HL-60 (cell line): ENCODE data around the gene TRABD2B.

Experiments used
- DNase-seq, 2 experiments: peaks; one replicate each; pipeline ENCODE4 v3.0.0-alpha.2; 2010 to 2020; ENCODE audit warnings: low read depth in 1 of 2, low spot score in 1 of 2
- H3K27ac ChIP-seq: fragments of 250-450 bp; sonication (Bioruptor Pico); replicated peaks from 2 replicates; pipeline ENCODE4 v1.5.1; 2020; ENCODE audit warnings: mild to moderate bottlenecking, moderate library complexity
- H3K27me3 ChIP-seq: fragments of 250-450 bp; sonication (Bioruptor Pico); 2 replicates; pipeline ENCODE4 v1.5.1; 2021; ENCODE audit warnings: mild to moderate bottlenecking, moderate library complexity; ENCODE audit not compliant: insufficient read depth, poor library complexity, severe bottlenecking
- H3K4me3 ChIP-seq: replicated peaks from 2 replicates; pipeline ENCODE4 v1.5.1; 2011; ENCODE audit warnings: mild to moderate bottlenecking, control low read depth, low read length; ENCODE audit not compliant: insufficient read depth
- GABPA ChIP-seq: IDR thresholded peaks from 2 replicates; pipeline ENCODE4 v1.6.1; 2012; ENCODE audit warnings: low read depth
- POLR2AphosphoS5 ChIP-seq: IDR thresholded peaks from 2 replicates; pipeline ENCODE4 v1.6.1; 2012; ENCODE audit warnings: low read depth
- SPI1 ChIP-seq: IDR thresholded peaks from 2 replicates; pipeline ENCODE4 v1.6.1; 2012; ENCODE audit warnings: low read depth, mild to moderate bottlenecking, borderline replicate concordance
- TF ChIP-seq, protein P1 (sequence below): IDR thresholded peaks from one replicate; pipeline ENCODE4 v1.5.1; 2011; ENCODE audit warnings: low read length, control low read depth, inconsistent platforms; ENCODE audit not compliant: insufficient read depth
- TF ChIP-seq, protein P2 (sequence below): IDR thresholded peaks from 2 replicates; pipeline ENCODE4 v1.6.1; 2012; ENCODE audit warnings: low read depth; ENCODE audit not compliant: insufficient replicate concordance

The TRABD2B gene

DNA sequence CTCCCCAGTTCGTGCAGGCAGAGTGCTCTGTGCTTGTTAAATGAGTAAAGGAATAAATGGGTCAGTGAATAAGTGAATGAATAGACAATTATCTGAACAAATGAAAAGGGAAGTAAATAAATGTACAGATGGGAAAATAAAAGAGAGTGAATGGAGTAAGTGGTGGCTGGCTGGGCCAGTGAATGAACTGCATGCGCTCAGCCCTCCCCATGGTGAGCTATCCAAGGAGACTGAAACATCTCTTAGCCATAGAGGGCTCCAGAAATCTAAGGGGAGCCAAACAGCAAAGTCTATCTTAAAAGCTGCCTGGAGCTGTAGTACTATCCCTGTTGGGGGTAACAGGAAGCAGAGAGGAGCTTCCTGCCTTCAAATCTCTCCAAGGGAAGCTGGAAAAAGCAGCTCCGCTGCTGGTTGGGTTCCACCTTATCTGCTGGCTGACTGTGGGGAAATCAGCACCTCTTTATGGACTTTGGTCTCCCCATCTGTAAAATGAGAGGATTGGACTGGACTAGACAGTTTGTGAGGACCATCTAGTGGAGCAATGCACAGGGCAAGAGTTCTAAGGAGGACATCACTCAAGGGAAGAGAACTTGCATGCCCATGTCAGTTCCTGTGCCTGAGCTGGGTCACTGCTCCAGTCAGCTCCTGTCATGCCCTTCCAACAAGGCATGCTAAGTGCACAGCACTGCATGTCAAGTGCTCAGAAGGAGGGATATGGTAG lies 77.9 kb downstream of the TRABD2B start:
- Histone ChIP-seq H3K27me3 (peaks cover 2% of the 10 kb centered on the region), H3K27ac (no peak overlapping the region), H3K4me3 (no peak overlapping the region)
- DNase-seq: no peak
- TF ChIP-seq, protein P1, sequence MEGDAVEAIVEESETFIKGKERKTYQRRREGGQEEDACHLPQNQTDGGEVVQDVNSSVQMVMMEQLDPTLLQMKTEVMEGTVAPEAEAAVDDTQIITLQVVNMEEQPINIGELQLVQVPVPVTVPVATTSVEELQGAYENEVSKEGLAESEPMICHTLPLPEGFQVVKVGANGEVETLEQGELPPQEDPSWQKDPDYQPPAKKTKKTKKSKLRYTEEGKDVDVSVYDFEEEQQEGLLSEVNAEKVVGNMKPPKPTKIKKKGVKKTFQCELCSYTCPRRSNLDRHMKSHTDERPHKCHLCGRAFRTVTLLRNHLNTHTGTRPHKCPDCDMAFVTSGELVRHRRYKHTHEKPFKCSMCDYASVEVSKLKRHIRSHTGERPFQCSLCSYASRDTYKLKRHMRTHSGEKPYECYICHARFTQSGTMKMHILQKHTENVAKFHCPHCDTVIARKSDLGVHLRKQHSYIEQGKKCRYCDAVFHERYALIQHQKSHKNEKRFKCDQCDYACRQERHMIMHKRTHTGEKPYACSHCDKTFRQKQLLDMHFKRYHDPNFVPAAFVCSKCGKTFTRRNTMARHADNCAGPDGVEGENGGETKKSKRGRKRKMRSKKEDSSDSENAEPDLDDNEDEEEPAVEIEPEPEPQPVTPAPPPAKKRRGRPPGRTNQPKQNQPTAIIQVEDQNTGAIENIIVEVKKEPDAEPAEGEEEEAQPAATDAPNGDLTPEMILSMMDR: no peak
- TF ChIP-seq, protein P2, sequence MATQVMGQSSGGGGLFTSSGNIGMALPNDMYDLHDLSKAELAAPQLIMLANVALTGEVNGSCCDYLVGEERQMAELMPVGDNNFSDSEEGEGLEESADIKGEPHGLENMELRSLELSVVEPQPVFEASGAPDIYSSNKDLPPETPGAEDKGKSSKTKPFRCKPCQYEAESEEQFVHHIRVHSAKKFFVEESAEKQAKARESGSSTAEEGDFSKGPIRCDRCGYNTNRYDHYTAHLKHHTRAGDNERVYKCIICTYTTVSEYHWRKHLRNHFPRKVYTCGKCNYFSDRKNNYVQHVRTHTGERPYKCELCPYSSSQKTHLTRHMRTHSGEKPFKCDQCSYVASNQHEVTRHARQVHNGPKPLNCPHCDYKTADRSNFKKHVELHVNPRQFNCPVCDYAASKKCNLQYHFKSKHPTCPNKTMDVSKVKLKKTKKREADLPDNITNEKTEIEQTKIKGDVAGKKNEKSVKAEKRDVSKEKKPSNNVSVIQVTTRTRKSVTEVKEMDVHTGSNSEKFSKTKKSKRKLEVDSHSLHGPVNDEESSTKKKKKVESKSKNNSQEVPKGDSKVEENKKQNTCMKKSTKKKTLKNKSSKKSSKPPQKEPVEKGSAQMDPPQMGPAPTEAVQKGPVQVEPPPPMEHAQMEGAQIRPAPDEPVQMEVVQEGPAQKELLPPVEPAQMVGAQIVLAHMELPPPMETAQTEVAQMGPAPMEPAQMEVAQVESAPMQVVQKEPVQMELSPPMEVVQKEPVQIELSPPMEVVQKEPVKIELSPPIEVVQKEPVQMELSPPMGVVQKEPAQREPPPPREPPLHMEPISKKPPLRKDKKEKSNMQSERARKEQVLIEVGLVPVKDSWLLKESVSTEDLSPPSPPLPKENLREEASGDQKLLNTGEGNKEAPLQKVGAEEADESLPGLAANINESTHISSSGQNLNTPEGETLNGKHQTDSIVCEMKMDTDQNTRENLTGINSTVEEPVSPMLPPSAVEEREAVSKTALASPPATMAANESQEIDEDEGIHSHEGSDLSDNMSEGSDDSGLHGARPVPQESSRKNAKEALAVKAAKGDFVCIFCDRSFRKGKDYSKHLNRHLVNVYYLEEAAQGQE: no peak
- no peak for TF ChIP-seq GABPA
- no peak for TF ChIP-seq SPI1
- TF ChIP-seq POLR2AphosphoS5: no peak

DNA sequence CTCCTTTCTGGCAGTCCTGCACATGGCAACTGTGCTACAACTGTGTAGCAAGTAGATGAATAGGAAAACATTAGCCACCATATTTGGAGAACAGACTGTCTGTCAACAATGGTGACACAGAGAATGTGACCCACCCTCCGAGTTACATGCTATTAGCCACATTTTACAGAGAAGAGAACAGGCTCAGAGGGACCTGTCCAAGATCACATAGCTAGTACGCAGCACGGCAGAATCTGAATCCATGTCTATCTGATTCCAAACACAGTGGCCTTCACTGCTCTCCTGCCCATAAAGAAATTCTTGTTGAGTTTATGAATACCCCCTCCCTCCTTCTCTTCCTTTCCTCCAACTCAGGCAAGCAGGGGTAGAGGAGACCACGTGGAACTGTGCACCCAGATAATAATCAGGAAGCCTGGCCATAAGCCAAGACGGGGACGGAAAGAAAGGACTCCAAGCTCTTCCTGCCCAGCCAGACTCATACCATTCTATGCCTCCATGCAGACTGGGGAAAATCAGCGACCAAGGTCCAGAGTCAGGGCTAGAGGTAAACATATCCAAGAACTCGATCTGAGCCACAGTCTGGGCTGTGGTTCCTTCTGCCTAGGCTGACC lies 78.8 kb downstream of the TRABD2B start:
- H3K27me3 ChIP-seq: peaks cover 4% of the 10 kb centered on the region
- DNase-seq: no peak
- no peak overlapping the region for H3K27ac ChIP-seq
- H3K4me3 ChIP-seq: no peak overlapping the region
- TF ChIP-seq, protein P2: no peak
- TF ChIP-seq POLR2AphosphoS5: no peak
- TF ChIP-seq, protein P1: no peak
- TF ChIP-seq GABPA: no peak
- TF ChIP-seq SPI1: no peak

DNA sequence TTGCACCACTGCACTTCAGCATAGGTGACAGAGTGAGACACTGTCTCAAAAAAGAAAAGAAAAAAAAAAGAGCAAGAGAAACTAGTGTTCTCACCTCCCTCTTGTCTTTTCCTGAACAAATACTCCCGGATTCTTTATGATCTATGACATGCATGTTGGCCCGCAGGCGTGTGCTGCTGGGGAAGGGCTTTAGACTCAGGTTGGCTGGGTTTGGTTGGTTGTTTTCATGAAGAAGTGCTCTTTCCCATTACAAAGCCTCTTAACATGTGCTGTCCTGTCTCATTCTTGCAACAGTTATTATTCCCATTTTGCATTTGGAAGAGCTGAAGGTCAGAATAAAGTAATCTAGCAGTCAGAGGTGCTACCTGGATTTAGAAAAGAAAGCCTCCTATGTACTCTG lies 79.5 kb downstream of the TRABD2B start:
- DNase-seq: no peak
- no peak for TF ChIP-seq GABPA
- no peak for TF ChIP-seq POLR2AphosphoS5
- TF ChIP-seq, protein P2: no peak
- TF ChIP-seq, protein P1: no peak
- TF ChIP-seq SPI1: no peak
- H3K27ac ChIP-seq: no peak overlapping the region
- H3K27me3 ChIP-seq: peaks cover 4% of the 10 kb centered on the region
- H3K4me3 ChIP-seq: no peak overlapping the region
